Kidney capillary endothelial cell (primary cell): ENCODE measurements around the gene MAN2A2.
"Not testable (repeated sequence)": the region's sequence is repeated elsewhere in the genome, so short reads cannot be mapped to it uniquely, and the experiment has no call there.

ENCODE experiments used
- DNase-seq: peaks from one replicate; pipeline ENCODE4 v3.0.0-alpha.2; 2018; ENCODE audit warnings: low spot score

The MAN2A2 gene

DNA sequence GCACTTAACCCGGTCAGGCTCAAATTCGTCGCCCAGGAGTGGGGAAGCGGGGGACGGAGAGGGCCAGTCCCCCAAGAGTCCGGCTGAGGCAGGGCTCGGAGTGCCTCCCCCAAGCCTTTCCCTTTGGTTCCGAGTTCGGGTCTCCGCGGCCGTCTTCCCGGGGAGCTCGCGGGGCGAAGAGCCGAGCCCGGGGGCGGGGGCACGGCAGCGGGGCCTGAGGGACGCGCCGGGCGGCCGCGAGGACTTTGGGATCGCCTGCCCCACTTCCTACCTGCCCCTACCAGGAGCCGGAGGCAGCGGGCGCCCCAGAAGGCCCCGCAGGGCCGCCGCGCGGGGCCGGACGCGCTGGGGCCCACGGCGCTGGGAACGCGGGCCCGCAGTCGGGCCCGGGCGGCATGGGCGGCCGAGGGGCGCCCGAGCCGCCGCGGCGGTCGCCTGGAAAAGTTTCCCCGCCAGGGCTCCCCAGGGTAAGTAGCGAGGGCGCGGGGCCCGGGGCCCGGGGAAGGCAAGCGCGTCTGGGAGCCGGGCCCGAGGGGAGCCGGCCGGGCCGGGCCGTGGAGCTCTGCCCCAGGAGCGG, 31.9 kb upstream of the MAN2A2 start:
- peak; percentile 26 for DNase-seq

DNA sequence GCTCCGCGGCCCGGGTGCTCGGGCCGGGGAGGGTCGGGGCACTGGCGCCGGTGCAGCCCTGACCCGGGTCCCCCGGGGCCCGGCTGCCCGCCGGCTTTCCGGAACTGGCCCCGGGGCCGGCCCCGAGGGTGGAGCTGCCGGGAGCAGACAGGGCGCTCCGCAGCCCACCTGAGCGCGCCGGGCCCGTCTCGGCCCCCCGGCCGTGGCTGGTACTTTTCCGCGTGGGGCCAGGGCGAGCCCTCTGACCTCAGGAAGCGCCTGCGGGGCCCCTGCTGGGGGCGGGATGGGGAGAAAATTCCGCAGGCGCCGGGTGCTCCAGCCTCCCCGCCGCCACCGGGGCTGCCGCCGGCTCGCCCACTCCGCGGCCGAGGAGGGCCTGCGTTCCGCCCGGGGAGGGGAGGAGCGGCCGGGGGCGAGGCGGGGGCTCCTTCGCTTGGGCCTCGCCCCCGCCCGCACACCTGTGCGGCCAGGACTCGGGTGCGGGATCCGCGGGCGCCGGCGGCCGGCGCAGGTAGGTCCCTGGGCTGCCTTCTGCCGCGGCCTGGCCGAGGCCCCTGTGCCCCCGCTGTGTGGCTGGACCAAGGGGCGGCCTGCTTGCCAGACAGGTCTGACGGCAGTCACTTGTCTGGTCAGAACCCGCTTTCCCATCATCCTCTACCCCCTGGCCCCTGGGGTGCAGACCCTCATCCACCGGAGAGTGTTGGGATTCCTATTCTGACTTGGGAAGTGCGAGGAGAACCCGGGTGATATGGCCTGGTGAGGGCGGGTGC, 31.2 kb upstream of the MAN2A2 start:
- no peak for DNase-seq

DNA sequence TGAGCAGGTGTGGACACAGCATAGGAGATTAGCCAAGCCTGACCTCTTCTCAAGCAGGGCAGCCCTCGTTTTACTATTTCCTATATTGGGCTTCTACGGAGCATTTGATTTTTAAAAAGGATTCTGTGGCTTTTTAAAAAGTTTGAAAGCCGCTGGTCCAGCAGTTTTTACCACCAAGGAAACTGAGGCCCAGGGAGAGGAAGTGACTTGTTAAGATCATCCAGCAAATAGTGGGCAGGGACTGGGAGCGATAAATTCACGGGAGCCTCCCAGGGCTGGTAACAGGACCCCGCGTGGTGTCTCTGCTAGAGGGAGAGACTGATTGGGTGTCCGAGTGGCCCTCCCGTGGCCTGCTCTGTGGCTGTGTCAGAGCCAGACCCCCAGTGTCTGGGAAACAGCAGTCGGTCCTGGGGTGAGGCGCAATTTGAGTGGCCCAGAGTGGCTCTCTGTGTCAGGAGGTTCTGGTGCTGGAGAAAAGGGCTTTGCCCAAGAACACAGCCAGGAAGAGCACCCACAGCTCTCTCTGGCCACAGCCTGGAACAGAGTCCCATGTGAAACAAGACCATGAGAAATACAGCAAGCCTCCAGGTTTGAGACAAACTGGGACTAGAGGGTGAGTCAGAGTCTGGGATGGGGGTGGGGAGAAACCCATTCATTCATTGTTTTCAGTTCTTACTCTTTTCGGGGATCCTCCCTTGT, 30.5 kb upstream of the MAN2A2 start:
- DNase-seq = peak; percentile 81

DNA sequence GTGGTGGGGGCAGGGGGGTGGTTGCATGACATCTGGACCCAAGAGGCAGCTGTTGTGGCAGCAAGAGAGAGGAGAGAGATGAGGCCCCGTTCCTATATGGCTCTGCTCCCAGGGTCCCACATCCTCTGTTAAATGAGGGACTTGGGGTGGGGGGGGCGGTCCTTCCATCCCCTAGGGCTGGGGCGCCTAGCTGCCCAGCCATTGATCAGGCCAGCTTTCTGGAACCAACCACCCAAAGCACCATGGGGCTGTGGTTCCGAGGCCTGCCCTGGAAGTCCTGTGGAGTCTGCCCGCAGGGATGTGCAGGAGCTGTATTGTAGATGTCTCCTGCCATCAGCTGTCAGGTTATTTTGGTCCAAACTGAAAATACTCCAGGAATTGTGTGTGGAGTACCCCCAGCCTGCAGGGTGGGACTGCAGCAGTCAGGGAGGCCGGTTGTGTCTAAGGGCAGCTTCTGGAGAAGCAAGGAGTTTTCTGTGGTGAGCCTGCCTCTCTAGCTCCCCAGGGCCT, 29.6 kb upstream of the MAN2A2 start:
- no peak for DNase-seq

DNA sequence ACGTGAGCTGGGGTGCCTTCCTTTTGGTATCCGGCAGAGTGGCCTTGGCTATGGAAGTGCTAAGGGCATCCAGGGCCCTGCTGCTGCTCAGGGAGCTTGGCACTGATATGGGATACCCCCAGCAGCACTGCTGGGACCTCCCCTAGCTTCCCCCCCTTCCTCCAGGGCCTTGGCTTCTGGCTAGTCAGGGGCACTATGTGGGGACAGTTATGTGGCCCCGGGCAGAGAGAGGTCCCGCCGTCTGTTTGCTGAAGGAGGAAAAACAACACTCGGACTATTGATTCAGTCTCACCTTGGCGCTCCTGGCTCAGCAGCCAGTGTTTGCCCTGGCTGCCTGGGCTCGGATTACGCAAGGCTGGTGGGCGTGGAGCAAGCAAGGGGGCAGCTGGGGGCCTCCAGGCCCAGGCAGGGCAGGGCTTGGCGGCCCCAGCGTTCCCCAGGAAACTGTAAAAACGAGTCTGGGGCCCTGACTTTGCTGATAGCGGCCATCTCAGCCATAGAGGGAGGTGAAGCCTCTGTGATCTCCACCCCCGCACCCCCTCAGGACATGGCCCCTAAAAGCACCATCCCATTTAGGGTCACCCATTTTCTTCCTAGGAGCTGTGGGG, 29.0 kb upstream of the MAN2A2 start:
- no peak for DNase-seq

DNA sequence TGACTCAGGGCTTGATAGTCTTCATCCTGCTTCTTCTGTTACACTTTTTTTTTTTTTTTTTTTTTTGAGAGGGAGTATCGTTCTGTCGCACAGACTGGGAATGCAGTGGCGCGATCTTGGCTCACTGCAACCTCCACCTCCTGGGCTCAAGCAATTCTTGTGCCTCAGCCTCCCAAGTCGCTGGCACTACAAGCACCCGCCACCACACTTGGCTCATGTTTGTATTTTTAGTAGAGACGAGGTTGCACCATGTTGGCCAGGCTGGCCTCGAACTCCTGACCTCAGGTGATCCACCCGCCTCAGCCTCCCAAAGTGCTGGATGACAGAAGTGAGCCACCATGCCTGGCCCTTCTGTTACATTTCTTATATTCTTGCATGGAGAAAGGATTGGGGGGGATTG, 28.1 kb upstream of the MAN2A2 start:
- DNase-seq = not testable (repeated sequence)

DNA sequence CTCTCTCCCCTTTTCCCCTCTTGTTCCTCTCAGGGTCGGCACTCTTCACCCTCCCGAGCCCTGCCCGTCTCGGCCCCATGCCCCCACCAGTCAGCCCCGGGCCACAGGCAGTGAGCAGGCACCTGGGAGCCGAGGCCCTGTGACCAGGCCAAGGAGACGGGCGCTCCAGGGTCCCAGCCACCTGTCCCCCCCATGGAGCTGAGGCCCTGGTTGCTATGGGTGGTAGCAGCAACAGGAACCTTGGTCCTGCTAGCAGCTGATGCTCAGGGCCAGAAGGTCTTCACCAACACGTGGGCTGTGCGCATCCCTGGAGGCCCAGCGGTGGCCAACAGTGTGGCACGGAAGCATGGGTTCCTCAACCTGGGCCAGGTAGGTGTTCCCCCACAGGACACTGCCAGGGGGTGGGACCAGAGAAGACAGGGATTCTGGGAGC, 27.5 kb upstream of the MAN2A2 start:
- DNase-seq = no peak

DNA sequence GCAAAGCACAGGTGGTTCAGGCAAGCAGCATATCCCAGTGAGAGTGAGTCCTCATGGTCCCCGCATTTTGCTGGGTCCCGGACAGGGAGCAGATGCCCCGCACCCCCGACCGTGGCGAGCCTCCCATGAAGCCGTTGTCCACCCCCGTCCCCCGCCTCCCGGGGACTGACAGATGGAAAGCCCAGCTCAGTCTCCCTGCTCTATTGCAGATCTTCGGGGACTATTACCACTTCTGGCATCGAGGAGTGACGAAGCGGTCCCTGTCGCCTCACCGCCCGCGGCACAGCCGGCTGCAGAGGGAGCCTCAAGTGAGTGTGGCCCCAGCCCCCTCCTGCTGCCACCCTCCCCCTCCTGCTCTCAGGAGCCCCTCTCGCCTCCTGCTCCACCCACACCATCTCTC, 27.1 kb upstream of the MAN2A2 start:
- no peak for DNase-seq

DNA sequence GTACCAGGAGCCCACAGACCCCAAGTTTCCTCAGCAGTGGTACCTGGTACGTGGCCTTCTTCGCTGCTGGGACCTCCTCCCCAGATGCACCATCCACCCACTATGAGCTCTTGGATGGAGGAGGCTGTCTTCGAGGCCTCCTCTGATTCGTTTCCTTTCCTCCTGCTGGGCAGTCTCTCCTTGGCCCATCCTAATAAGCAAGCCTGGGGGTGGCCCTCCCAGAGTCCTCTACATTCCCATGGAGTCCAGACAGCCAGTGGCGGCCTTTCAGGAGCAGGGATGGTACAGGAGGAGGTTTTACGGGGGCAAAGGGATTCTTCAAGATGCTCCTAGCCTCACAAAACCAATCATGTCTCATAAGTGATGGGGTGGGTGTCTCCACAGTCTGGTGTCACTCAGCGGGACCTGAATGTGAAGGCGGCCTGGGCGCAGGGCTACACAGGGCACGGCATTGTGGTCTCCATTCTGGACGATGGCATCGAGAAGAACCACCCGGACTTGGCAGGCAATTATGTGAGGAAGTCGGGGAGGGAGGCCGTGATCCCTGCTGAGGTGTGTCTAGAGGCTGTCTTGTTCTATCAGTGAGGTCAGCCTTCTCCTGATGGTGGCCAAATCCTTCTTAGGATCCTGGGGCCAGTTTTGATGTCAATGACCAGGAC, 26.5 kb upstream of the MAN2A2 start:
- DNase-seq = no peak

DNA sequence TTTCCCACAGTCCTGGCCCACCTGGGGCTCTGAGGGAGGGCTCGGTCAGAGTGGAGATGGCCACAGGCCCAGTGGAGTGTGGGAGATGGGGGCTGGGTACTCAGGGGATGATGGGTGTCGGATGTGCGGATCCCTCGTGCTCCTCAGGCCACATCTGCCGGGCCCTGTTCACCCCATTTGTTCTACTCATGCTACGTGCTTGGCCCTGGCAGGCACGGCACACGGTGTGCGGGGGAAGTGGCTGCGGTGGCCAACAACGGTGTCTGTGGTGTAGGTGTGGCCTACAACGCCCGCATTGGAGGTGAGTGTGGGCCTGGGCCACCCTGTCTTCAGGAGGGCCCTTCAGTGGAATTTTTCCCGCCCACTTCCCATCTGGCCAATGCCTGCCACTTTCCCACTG, 25.8 kb upstream of the MAN2A2 start:
- no peak for DNase-seq

DNA sequence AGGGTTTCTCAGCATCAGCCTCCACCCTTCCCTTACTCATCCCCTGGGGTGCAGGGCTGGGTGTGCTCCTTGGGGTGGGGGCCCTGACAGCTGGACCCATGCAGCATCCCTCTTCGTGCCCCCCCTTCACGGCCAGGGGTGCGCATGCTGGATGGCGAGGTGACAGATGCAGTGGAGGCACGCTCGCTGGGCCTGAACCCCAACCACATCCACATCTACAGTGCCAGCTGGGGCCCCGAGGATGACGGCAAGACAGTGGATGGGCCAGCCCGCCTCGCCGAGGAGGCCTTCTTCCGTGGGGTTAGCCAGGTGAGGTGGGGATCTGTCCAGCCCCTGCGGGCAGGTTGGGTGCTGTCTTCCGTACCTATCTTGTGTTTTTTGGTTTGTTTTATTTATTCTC, 25.1 kb upstream of the MAN2A2 start:
- no peak for DNase-seq

DNA sequence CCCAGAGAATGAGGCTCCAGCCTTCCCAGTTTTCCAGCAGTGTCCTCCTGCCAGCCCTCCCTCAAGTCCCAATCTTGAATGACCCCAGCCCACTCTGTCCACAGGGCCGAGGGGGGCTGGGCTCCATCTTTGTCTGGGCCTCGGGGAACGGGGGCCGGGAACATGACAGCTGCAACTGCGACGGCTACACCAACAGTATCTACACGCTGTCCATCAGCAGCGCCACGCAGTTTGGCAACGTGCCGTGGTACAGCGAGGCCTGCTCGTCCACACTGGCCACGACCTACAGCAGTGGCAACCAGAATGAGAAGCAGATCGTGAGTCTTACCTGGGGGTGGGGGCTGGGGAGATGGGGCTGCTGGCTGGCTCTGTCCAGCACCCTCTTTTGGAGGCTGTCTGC, 24.4 kb upstream of the MAN2A2 start:
- no peak for DNase-seq

DNA sequence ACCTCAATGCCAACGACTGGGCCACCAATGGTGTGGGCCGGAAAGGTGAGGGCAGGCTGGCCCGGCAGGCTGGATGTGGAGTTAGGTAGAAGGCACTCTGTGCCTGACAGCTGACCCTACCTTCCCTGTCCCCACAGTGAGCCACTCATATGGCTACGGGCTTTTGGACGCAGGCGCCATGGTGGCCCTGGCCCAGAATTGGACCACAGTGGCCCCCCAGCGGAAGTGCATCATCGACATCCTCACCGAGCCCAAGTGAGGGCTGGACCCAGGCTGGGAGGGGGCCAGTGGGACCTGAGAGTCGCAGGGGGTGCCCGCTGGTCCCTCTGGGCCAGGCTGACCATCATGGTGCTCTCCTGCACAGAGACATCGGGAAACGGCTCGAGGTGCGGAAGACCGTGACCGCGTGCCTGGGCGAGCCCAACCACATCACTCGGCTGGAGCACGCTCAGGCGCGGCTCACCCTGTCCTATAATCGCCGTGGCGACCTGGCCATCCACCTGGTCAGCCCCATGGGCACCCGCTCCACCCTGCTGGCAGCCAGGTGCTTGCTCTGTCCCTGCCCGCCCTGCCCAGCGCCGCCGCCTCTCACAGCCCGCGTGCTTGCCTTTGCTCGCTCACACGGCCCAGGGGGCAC, 23.3 kb upstream of the MAN2A2 start:
- DNase-seq = no peak

DNA sequence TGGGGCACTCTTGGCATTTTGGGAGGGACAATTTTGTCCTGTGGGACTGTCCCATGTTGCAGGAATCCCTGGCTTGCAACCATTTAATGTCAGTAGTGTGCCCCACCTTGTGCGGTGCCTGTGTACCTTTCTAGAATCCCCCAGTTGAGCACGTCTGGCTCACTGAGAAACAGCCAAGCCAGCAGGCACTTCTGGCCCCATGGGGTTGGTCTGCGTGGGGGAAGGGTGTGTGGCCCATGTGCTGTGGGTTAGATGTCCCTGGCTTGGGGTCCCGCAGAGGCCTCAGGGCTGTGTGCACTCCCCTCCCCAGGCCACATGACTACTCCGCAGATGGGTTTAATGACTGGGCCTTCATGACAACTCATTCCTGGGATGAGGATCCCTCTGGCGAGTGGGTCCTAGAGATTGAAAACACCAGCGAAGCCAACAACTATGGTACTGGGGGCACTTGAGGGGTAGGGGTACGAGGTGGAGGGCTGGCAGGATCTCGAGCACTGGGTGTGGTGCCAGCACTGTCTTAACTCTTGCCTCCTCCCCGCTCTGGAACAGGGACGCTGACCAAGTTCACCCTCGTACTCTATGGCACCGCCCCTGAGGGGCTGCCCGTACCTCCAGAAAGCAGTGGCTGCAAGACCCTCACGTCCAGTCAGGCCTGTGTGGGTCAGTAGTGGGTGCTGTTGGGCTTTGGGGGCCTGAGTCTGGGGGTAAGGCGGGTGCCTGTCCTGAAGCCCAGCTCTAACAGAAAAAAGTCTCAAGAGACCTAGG, 22.5 kb upstream of the MAN2A2 start:
- no peak for DNase-seq

DNA sequence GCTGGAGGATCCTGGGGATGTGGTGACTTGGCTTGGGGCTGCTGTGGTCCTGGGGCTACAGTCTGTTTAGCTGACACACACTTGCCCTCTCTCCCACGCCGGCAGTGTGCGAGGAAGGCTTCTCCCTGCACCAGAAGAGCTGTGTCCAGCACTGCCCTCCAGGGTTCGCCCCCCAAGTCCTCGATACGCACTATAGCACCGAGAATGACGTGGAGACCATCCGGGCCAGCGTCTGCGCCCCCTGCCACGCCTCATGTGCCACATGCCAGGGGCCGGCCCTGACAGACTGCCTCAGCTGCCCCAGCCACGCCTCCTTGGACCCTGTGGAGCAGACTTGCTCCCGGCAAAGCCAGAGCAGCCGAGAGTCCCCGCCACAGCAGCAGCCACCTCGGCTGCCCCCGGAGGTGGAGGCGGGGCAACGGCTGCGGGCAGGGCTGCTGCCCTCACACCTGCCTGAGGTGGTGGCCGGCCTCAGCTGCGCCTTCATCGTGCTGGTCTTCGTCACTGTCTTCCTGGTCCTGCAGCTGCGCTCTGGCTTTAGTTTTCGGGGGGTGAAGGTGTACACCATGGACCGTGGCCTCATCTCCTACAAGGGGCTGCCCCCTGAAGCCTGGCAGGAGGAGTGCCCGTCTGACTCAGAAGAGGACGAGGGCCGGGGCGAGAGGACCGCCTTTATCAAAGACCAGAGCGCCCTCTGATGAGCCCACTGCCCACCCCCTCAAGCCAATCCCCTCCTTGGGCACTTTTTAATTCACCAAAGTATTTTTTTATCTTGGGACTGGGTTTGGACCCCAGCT, 21.7 kb upstream of the MAN2A2 start:
- DNase-seq = no peak

DNA sequence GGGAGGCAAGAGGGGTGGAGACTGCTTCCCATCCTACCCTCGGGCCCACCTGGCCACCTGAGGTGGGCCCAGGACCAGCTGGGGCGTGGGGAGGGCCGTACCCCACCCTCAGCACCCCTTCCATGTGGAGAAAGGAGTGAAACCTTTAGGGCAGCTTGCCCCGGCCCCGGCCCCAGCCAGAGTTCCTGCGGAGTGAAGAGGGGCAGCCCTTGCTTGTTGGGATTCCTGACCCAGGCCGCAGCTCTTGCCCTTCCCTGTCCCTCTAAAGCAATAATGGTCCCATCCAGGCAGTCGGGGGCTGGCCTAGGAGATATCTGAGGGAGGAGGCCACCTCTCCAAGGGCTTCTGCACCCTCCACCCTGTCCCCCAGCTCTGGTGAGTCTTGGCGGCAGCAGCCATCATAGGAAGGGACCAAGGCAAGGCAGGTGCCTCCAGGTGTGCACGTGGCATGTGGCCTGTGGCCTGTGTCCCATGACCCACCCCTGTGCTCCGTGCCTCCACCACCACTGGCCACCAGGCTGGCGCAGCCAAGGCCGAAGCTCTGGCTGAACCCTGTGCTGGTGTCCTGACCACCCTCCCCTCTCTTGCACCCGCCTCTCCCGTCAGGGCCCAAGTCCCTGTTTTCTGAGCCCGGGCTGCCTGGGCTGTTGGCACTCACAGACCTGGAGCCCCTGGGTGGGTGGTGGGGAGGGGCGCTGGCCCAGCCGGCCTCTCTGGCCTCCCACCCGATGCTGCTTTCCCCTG, 21.0 kb upstream of the MAN2A2 start:
- no peak for DNase-seq

DNA sequence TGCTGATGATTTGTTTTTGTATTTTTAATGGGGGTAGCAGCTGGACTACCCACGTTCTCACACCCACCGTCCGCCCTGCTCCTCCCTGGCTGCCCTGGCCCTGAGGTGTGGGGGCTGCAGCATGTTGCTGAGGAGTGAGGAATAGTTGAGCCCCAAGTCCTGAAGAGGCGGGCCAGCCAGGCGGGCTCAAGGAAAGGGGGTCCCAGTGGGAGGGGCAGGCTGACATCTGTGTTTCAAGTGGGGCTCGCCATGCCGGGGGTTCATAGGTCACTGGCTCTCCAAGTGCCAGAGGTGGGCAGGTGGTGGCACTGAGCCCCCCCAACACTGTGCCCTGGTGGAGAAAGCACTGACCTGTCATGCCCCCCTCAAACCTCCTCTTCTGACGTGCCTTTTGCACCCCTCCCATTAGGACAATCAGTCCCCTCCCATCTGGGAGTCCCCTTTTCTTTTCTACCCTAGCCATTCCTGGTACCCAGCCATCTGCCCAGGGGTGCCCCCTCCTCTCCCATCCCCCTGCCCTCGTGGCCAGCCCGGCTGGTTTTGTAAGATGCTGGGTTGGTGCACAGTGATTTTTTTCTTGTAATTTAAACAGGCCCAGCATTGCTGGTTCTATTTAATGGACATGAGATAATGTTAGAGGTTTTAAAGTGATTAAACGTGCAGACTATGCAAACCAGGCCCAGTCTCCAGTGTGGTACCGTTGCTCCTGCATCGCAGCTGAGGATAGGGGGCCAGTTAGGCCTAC, 20.1 kb upstream of the MAN2A2 start:
- DNase-seq = no peak

DNA sequence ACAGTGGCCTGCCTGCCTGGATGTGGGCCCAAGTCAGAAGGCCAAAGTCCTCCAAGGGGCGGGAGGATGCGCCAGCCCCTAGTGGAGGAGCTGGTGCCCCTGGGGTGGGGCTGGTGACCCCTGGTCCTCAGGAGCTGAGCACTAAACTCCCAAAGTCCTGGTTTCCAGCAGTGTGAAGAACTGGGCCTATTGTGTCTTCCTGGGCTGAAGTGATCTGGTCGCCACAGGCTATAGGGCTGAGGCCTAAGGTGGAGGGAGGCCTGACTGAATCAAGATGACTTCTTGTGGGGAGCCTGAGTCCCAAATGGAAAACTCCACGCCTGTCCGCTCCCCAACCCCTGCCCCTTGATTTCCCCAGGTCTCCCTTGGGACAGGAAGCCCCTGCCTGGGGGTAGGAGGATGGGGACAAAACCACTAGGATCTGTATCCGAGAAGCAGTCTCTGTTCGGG, 19.6 kb upstream of the MAN2A2 start:
- no peak for DNase-seq
